Prostate gland (tissue), 2 donors: ENCODE data around the gene TNFRSF25.

ENCODE experiments used
- POLR2A ChIP-seq: fragments of 450-650 bp; IDR thresholded peaks from one replicate; pipeline ENCODE4 v1.6.1; 2016; ENCODE audit warnings: antibody characterized with exemption, mild to moderate bottlenecking
- TF ChIP-seq, protein P1 (sequence below), 4 experiments: fragments of 200-600 bp in 2 of 4; fragments of 450-650 bp in 2 of 4; sonication (generic) in 2 of 4; IDR thresholded peaks; 1 replicate in 3 of 4; 2 replicates in 1 of 4; pipeline ENCODE4 v1.5.1; 2016 to 2019; ENCODE audit warnings: antibody characterized with exemption in 4 of 4, mild to moderate bottlenecking in 2 of 4, moderate library complexity in 2 of 4

GRCh38 chr1:6489383-6489765 is 23.4 kb upstream of the TNFRSF25 start:
- TF ChIP-seq, protein P1, sequence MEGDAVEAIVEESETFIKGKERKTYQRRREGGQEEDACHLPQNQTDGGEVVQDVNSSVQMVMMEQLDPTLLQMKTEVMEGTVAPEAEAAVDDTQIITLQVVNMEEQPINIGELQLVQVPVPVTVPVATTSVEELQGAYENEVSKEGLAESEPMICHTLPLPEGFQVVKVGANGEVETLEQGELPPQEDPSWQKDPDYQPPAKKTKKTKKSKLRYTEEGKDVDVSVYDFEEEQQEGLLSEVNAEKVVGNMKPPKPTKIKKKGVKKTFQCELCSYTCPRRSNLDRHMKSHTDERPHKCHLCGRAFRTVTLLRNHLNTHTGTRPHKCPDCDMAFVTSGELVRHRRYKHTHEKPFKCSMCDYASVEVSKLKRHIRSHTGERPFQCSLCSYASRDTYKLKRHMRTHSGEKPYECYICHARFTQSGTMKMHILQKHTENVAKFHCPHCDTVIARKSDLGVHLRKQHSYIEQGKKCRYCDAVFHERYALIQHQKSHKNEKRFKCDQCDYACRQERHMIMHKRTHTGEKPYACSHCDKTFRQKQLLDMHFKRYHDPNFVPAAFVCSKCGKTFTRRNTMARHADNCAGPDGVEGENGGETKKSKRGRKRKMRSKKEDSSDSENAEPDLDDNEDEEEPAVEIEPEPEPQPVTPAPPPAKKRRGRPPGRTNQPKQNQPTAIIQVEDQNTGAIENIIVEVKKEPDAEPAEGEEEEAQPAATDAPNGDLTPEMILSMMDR (IDR thresholded peaks at IDR 0.05) = no peak
- TF ChIP-seq POLR2A = no peak
